Body of pancreas (tissue), 4 donors: Measurements from ENCODE around the gene BRF1. TPM values are rescaled to one million over a fixed set of nuclear protein-coding genes. Genes with fewer than 3 reads are reported as not detected.

Source experiments
- ATAC-seq: fragments of 150-250 bp; one replicate; pipeline ENCODE4 v1.9.1; 2016
- DNase-seq, 4 donors: peaks; one replicate each; pipeline ENCODE4 v3.0.0-alpha.2; 2019
- H3K27ac ChIP-seq, 4 donors: fragments of 200-600 bp; sonication (generic); 1 replicate in 3 of 4; 2 replicates in 1 of 4; pipeline versions ENCODE4 v1.5.1 to v1.6.1; 2016 to 2019; ENCODE audit warnings: mild to moderate bottlenecking in 1 of 4, mixed read lengths in 1 of 4, moderate library complexity in 1 of 4
- H3K27me3 ChIP-seq, 2 donors: fragments of 200-600 bp; sonication (generic); one replicate each; pipeline ENCODE4 v1.6.0; 2016; ENCODE audit warnings: mild to moderate bottlenecking in 1 of 2
- H3K36me3 ChIP-seq, 2 donors: fragments of 200-600 bp; sonication (generic); replicated peaks in 1 of 2; 2 replicates each; pipeline ENCODE4 v1.5.1; 2016; ENCODE audit warnings: low read depth in 2 of 2; ENCODE audit not compliant: insufficient read depth in 1 of 2
- H3K4me1 ChIP-seq: fragments of 200-600 bp; sonication (generic); one replicate; pipeline ENCODE4 v1.6.0; 2016
- H3K4me3 ChIP-seq, 2 donors: fragments of 200-600 bp; sonication (generic); 1 replicate in 1 of 2; 2 replicates in 1 of 2; pipeline ENCODE4 v1.5.1; 2016 to 2019
- H3K9me3 ChIP-seq, 3 donors: fragments of 200-600 bp; sonication (generic); 1 replicate in 2 of 3; 2 replicates in 1 of 3; pipeline ENCODE4 v1.5.1; 2016
- POLR2A ChIP-seq, 3 donors: fragments of 450-650 bp; IDR thresholded peaks; one replicate each; pipeline ENCODE4 v1.6.1; 2016; ENCODE audit warnings: antibody characterized with exemption in 3 of 3, mild to moderate bottlenecking in 2 of 3
- WGBS, 2 donors: methylation state at CpG; one replicate each; pipeline ENCODE4 v1.1.5; 2017; 5-methylcytosine and 5-hydroxymethylcytosine counted together
- intact Hi-C: fragments of 100-400 bp; cut with DNase I; formaldehyde crosslinking; loops from one replicate; pipeline ENCODE4 v1.15.1; 2023
- total RNA-seq, 2 donors: library from RNA; depleted of rRNA; stranded (reverse); fragments of >200 nt; gene quantifications; one replicate each; pipeline ENCODE4 v1.1.0, GENCODE V29; 2016
- TF ChIP-seq, protein P1 (sequence below), 7 experiments: fragments of 450-650 bp in 4 of 7; fragments of 200-600 bp in 3 of 7; sonication (generic) in 3 of 7; IDR thresholded peaks; one replicate each; pipeline ENCODE4 v1.5.1; 2016 to 2019; ENCODE audit warnings: antibody characterized with exemption in 7 of 7

BRF1 gene
- total RNA-seq, 2 donors from 2014 or later = 54.5 to 86.7 TPM

DNA sequence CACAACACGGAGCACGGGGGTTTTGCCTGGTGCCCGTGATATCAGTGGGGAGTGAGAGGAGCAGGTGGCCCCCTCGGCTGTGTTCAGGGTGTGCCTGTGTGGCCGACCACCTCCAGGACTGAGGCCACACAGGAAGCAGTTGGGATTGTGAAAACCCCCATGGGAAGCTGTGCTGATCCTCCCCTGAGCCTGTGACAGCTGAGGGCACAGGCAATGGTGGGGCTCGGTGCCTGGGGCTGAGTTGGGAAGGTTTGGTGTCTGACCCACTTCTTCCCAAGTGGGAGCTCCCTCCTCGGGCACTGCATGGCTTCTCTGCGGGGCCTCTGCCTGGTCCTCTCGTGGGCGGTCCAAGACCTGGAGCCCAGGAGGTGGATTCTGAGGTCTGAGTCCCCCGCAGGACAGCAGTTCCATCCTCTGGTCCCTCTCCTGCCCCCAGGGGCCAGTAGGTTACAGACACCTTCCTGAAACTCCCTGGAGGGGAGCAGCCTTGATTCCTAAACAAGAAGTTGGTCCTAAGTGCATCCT, 31.6 kb upstream of the BRF1 start:
- TF ChIP-seq, protein P1, sequence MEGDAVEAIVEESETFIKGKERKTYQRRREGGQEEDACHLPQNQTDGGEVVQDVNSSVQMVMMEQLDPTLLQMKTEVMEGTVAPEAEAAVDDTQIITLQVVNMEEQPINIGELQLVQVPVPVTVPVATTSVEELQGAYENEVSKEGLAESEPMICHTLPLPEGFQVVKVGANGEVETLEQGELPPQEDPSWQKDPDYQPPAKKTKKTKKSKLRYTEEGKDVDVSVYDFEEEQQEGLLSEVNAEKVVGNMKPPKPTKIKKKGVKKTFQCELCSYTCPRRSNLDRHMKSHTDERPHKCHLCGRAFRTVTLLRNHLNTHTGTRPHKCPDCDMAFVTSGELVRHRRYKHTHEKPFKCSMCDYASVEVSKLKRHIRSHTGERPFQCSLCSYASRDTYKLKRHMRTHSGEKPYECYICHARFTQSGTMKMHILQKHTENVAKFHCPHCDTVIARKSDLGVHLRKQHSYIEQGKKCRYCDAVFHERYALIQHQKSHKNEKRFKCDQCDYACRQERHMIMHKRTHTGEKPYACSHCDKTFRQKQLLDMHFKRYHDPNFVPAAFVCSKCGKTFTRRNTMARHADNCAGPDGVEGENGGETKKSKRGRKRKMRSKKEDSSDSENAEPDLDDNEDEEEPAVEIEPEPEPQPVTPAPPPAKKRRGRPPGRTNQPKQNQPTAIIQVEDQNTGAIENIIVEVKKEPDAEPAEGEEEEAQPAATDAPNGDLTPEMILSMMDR (IDR thresholded peaks at IDR 0.05) = no peak
- no peak for TF ChIP-seq POLR2A (IDR thresholded peaks at IDR 0.05)
- Histone ChIP-seq H3K4me1 (peaks cover 55% of the 10 kb centered on the region), H3K27ac (no peak overlapping the region), H3K9me3 (no peaks in the 10 kb centered on the region), H3K4me3 (no peak overlapping the region), H3K36me3 (no peaks in the 10 kb centered on the region), H3K27me3 (no peaks in the 10 kb centered on the region)
- DNase-seq (no peak), ATAC-seq (no peak)
- WGBS, 2 donors = 70 to 94% methylated on average over 7 to 9 of the region's 11 CpGs
- intact Hi-C loops = no loop called here

DNA sequence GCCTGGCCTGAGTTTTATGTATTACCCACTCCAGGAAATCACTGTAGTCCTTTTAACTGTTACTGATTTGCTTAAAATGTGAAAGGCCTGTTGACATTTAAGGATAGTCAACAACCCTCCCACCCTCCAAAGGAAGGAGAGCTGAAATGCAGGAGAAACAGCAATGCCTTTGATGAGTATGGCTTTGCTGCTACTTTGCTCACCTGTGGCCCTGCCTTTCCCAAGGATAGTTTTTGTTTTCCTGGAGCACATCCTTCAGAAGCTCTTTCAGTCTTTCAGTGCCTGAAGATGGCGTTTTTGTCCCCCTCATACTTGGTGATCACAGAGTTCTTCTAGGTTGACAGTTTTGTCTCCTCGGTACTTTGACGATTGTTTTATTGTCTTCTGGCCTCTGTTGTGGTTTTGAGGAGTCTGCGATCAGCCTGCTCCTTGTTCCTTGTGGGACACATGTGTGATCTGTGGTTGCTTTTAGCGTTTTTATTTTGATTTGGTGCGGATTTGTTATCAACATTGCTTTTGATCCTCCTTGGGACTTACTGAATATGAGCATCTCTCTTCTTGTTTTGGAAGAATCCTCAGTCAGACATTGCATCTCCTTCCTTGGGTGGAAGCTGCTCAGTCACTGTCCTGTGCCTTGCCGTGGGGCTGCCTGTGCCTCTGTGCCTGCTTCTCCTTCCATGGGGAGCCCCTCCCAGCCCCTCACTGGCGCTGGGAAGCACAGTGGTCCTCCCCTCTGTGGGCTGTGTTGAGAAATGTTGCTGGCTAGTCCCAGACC, 31.0 kb upstream of the BRF1 start:
- no peak overlapping the region for H3K27ac ChIP-seq
- ATAC-seq = no peak
- no peaks in the 10 kb centered on the region for H3K9me3 ChIP-seq
- H3K27me3 ChIP-seq = no peaks in the 10 kb centered on the region
- no peak overlapping the region for H3K4me3 ChIP-seq
- TF ChIP-seq POLR2A (IDR thresholded peaks at IDR 0.05) = no peak
- TF ChIP-seq, protein P1 (IDR thresholded peaks at IDR 0.05) = no peak
- intact Hi-C loops = no loop called here
- 81 to 82% methylated on average over 8 of the region's 8 CpGs for WGBS, 2 donors
- no peak for DNase-seq
- H3K36me3 ChIP-seq = no peaks in the 10 kb centered on the region
- peaks cover 61% of the 10 kb centered on the region for H3K4me1 ChIP-seq

DNA sequence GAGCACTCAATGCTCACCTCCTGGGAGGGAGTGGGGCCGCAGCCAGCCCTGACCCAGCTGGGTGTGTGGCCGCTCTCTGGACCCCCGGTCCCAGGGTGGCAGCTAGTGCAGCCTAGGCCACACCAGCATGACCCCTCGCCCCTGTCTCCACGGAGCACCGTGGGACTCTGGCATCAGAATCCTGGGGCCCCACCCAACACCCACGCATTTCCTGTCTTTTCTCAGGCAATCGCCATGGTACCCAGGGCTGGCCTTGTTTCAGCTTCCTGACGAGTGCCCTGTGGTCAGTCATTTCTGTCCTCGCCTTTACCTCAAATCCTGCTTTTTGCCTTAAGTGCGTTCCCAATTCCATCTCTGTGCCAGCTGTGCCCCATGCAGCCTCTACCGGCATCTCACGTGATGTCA, 29.7 kb upstream of the BRF1 start:
- peak overlapping the region in 1 of 4 donors; percentile 7 for H3K27ac ChIP-seq
- intact Hi-C loops = no loop called here

DNA sequence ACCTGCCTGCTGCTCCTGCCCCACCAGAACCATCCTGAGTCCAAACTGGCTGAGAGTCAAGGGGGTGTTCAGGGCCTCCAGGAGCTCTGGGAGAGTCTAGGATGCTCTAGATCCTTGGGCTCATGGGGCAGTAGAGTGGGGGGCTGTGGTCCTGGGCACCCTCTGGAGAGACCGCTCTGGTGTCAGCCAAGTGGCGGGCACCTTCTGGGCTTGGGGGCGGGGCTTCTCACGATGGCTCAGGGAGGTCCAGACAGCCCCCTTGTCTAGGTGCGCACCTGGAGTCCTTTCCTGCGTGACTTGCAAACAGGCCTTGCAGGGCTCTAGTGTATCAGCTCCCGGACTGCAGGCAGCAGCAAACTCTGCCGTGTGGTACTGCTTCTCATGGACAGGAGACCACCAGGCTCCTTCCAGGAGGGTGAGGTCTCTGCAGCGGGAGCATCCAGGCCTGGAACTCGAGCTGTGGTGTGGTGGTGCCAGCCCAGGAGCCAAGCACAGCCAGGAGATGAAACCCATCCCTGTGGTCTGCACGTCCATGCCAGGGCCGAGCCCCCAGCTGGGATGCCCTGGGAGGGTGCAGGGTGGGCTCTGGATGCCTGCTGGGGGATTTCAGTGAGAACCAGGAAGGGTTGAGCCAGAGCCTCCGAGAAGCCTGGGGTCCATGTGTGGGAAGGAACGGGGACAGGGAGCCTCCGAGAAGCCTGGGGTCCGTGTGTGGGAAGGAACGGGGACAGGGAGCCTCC, 28.8 kb upstream of the BRF1 start:
- Histone ChIP-seq H3K36me3 (no peaks in the 10 kb centered on the region), H3K9me3 (no peaks in the 10 kb centered on the region), H3K4me1 (peaks cover 62% of the 10 kb centered on the region), H3K27ac (peak overlapping the region in 1 of 4 donors; percentile 20), H3K27me3 (no peaks in the 10 kb centered on the region), H3K4me3 (no peak overlapping the region)
- TF ChIP-seq POLR2A (IDR thresholded peaks at IDR 0.05) = no peak
- TF ChIP-seq, protein P1 (IDR thresholded peaks at IDR 0.05) = no peak
- intact Hi-C loops = no loop called here
- DNase-seq = no peak
- 84 to 93% methylated on average over 5 to 12 of the region's 17 CpGs for WGBS, 2 donors
- no peak for ATAC-seq

More for the DNA sequence above, 29.7 kb upstream of the BRF1 start:
- no peak for TF ChIP-seq POLR2A (IDR thresholded peaks at IDR 0.05)
- TF ChIP-seq, protein P1 (IDR thresholded peaks at IDR 0.05) = no peak
- Histone ChIP-seq H3K4me3 (no peak overlapping the region), H3K9me3 (no peaks in the 10 kb centered on the region), H3K4me1 (peaks cover 59% of the 10 kb centered on the region), H3K36me3 (no peaks in the 10 kb centered on the region), H3K27me3 (no peaks in the 10 kb centered on the region)
- DNase-seq (no peak), ATAC-seq (peak; percentile 8)
- 70 to 72% methylated on average over 10 to 13 of the region's 13 CpGs for WGBS, 2 donors
